A549 (cell line): ENCODE data around the gene RRP7A. TPM values are rescaled to one million over a fixed set of nuclear protein-coding genes. Genes with fewer than 3 reads are reported as not detected.

Experiments used
- ATAC-seq, 2 experiments: fragments of 200-7000 bp in 1 of 2; fragments of >200 bp in 1 of 2; cut with Nextera tagmentation in 1 of 2; cut with Tn5 transposase in 1 of 2; 3 replicates each; pipeline versions ENCODE4 v1.8.0 to v1.9.1; 2018 to 2020; ENCODE audit warnings: mild to moderate bottlenecking in 1 of 2, moderate library complexity in 1 of 2
- CTCF ChIA-PET: fragments of 300-600 bp; sonication (Branson Sonifier 250); formaldehyde crosslinking; extraction: SDS; loops from one replicate; lab custom pipeline; 2021; ENCODE audit warnings: antibody characterized with exemption, inconsistent platforms; lab: Yijun Ruan, JAX
- POLR2A ChIA-PET: fragments of 350-600 bp; formaldehyde crosslinking; extraction: SDS; loops from one replicate; lab custom pipeline; 2021; ENCODE audit warnings: antibody characterized with exemption, inconsistent platforms; lab: Yijun Ruan, JAX
- DNase-seq, 2 experiments: peaks; one replicate each; pipeline versions ENCODE4 v3.0.0 to v3.0.0-alpha.2; 2011 to 2016; ENCODE audit warnings: low read depth in 1 of 2, low spot score in 1 of 2
- FAIRE-seq: peaks from 2 replicates; lab custom pipeline; 2011; peaks lifted over from hg19 to GRCh38; lab: Jason Lieb, UNC
- H3K27ac ChIP-seq, 2 experiments: fragments of >200 bp; sonication (Bioruptor Twin); formaldehyde crosslinking; 3 replicates each; pipeline ENCODE4 v1.5.1; 2016 to 2017
- H3K4me1 ChIP-seq: fragments of >200 bp; sonication (Bioruptor Twin); formaldehyde crosslinking; 3 replicates; pipeline ENCODE4 v1.6.1; 2016
- H3K4me2 ChIP-seq: fragments of >200 bp; sonication (Bioruptor Twin); formaldehyde crosslinking; 3 replicates; pipeline ENCODE4 v1.6.1; 2016
- H3K4me3 ChIP-seq: fragments of >200 bp; sonication (Bioruptor Twin); formaldehyde crosslinking; 3 replicates; pipeline ENCODE4 v1.5.1; 2016
- H3K9me3 ChIP-seq: fragments of >200 bp; sonication (Bioruptor Twin); formaldehyde crosslinking; 3 replicates; pipeline ENCODE4 v1.6.1; 2016
- BCL3 ChIP-seq: fragments of >200 bp; sonication (Bioruptor Twin); formaldehyde crosslinking; IDR thresholded peaks from 3 replicates; pipeline ENCODE4 v1.6.1; 2016
- BHLHE40 ChIP-seq: IDR thresholded peaks from 2 replicates; pipeline ENCODE4 v1.6.1; 2012; ENCODE audit warnings: low read depth, low read length, inconsistent platforms
- CTCF ChIP-seq: fragments of >200 bp; sonication (Bioruptor Twin); formaldehyde crosslinking; IDR thresholded peaks from 3 replicates; pipeline ENCODE4 v1.5.1; 2016
- EHMT2 ChIP-seq: fragments of 200-600 bp; sonication (generic); IDR thresholded peaks from 2 replicates; pipeline ENCODE4 v1.6.1; 2016; ENCODE audit warnings: antibody characterized with exemption, low read depth, mild to moderate bottlenecking, moderate library complexity
- FOSB ChIP-seq: fragments of 250-450 bp; sonication (Bioruptor Pico); IDR thresholded peaks from 2 replicates; pipeline ENCODE4 v1.5.0; 2020; ENCODE audit warnings: mild to moderate bottlenecking, moderate library complexity
- HES2 ChIP-seq: fragments of >200 bp; sonication (Bioruptor Twin); formaldehyde crosslinking; IDR thresholded peaks from 2 replicates; pipeline ENCODE4 v1.6.1; 2016
- HEYL ChIP-seq: fragments of 250-450 bp; sonication (Bioruptor Pico); IDR thresholded peaks from 2 replicates; pipeline ENCODE4 v1.8.0; 2021; ENCODE audit warnings: mild to moderate bottlenecking, moderate library complexity
- JUNB ChIP-seq: fragments of >200 bp; sonication (Bioruptor Twin); formaldehyde crosslinking; IDR thresholded peaks from 2 replicates; pipeline ENCODE4 v1.6.1; 2016
- KDM1A ChIP-seq: fragments of 200-600 bp; sonication (generic); IDR thresholded peaks from 2 replicates; pipeline ENCODE4 v1.6.1; 2016; ENCODE audit warnings: low read depth, mild to moderate bottlenecking
- KDM5A ChIP-seq: fragments of 200-600 bp; sonication (generic); IDR thresholded peaks from 2 replicates; pipeline ENCODE4 v1.6.1; 2016; ENCODE audit warnings: antibody characterized with exemption, mild to moderate bottlenecking
- MAFK ChIP-seq: fragments of 450-650 bp; IDR thresholded peaks from 2 replicates; pipeline ENCODE4 v1.6.1; 2014; ENCODE audit not compliant: partially characterized antibody
- MYC ChIP-seq: IDR thresholded peaks from 2 replicates; pipeline ENCODE4 v1.6.1; 2012; ENCODE audit warnings: mild to moderate bottlenecking, inconsistent platforms, low read length, improper control_type of control experiment, borderline replicate concordance
- NFE2L2 ChIP-seq: fragments of 150-350 bp; conservative IDR thresholded peaks from 2 replicates; pipeline ENCODE4 v1.6.1; 2014; ENCODE audit warnings: low read length
- POLR2A ChIP-seq: IDR thresholded peaks from 2 replicates; pipeline ENCODE4 v1.6.1; 2012; ENCODE audit warnings: mild to moderate bottlenecking, low read length
- RAD21 ChIP-seq, 2 experiments: fragments of >200 bp in 1 of 2; sonication (Bioruptor Twin) in 1 of 2; formaldehyde crosslinking in 1 of 2; IDR thresholded peaks in 1 of 2; conservative IDR thresholded peaks in 1 of 2; 2 replicates in 1 of 2; 3 replicates in 1 of 2; pipeline ENCODE4 v1.6.1; 2012 to 2018; ENCODE audit warnings: inconsistent platforms in 1 of 2
- RCOR1 ChIP-seq: fragments of 150-350 bp; IDR thresholded peaks from 2 replicates; pipeline ENCODE4 v1.6.1; 2014; ENCODE audit warnings: antibody characterized with exemption, low read length, low read depth
- REST ChIP-seq: fragments of 200-600 bp; sonication (generic); IDR thresholded peaks from 2 replicates; pipeline ENCODE4 v1.6.1; 2016; ENCODE audit warnings: antibody characterized with exemption, mild to moderate bottlenecking, moderate library complexity
- RNF2 ChIP-seq: fragments of 200-600 bp; sonication (generic); IDR thresholded peaks from 2 replicates; pipeline ENCODE4 v1.6.1; 2016; ENCODE audit warnings: low read depth, mild to moderate bottlenecking, antibody characterized with exemption, moderate library complexity, borderline replicate concordance
- TFCP2L1 ChIP-seq: fragments of 250-450 bp; sonication (Bioruptor Pico); IDR thresholded peaks from 2 replicates; pipeline ENCODE4 v1.5.0; 2021; ENCODE audit warnings: mild to moderate bottlenecking
- USF2 ChIP-seq: fragments of 450-650 bp; IDR thresholded peaks from 2 replicates; pipeline ENCODE4 v1.6.1; 2014; ENCODE audit warnings: antibody characterized with exemption
- WGBS: methylation state at CpG from one replicate; pipeline ENCODE4 v1.1.6; 2017; ENCODE audit errors: missing lambda C conversion rate; 5-methylcytosine and 5-hydroxymethylcytosine counted together
- polyA plus RNA-seq, 4 experiments: library from polyadenylated mRNA; depleted of rRNA in 3 of 4; stranded (reverse); fragments of >200 nt; fragmentation: RNase III in 1 of 4; extraction: RNeasy Plus Mini Kit Qiagen cat#74134 plus additional on column Dnase treatment in 1 of 4; gene quantifications; 2 replicates in 3 of 4; 3 replicates in 1 of 4; pipeline ENCODE4 v1.2.3, GENCODE V29; 2011 to 2017

The RRP7A gene
- polyA plus RNA-seq, 2 of the 4 experiments (the other 2 are of a cell fraction): 26.5 to 37.1 TPM

- TF ChIP-seq CTCF (no peak), BHLHE40 (no peak), USF2 (no peak)
- TF ChIP-seq, all 56 proteins: peak for 0
Measured at GRCh38 chr22:42561856-42562255, 42.3 kb upstream of the RRP7A start (continued).

DNA sequence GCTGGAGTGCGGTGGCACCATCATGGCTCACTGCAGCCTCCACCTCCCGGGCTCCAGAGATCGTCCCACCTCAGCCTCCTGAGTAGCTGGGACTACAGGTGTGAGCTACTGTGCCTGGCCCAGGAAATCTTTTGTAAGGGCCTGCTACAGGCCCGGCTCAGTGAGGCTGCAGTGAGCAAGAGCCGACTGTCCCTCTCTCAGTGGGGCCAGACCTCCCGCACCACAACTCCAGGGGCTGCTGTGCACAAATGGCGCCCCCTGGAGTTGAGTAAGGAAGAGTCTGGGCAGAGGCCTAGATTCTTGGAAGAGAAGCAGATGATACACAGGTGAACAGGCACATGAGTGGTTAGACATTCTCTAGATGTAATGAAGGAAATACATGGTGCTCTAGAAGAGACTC lies 41.2 kb upstream of the RRP7A start:
- Histone ChIP-seq H3K27ac (no peak overlapping the region), H3K4me2 (no peak overlapping the region), H3K9me3 (no peaks in the 10 kb centered on the region), H3K4me1 (no peaks in the 10 kb centered on the region), H3K4me3 (no peak overlapping the region)
- ChIA-PET POLR2A (no interaction called here), CTCF (interaction anchor here (0.6 to 1.4 kb wide), 5 partner anchors 8 to 42 kb away, joined by 3 read pairs; no protein-coding TSS in a partner anchor)
- 79% methylated on average over 4 of the region's 7 CpGs for whole genome bisulfite sequencing
- FAIRE-seq: no peak
- TF ChIP-seq REST: no peak
- no peak for TF ChIP-seq FOSB (CRISPR knock-in tag)
- no peak for TF ChIP-seq EHMT2
- peak in 1 of 2 experiments; percentile 18; a peak in 1 of 5 replicates for TF ChIP-seq RAD21 (conservative IDR thresholded peaks at IDR 0.05 in 1 of 2, IDR thresholded peaks at IDR 0.05 in 1 of 2)
- TF ChIP-seq CTCF: 0 out of 3 replicates have a peak, but pooled peaks have one; percentile 19
- ATAC-seq: peak in 1 of 2 experiments; percentile 65; a peak in 3 of 6 replicates
- DNase-seq: peak in 1 of 2 experiments; percentile 26

- ChIA-PET CTCF (interaction anchor here (0.5 to 1.4 kb wide), 4 partner anchors 14 to 616 kb away, joined by 3 read pairs; no protein-coding TSS in a partner anchor), POLR2A (no interaction called here)
- Histone ChIP-seq H3K27ac (no peak overlapping the region), H3K4me2 (no peak overlapping the region), H3K4me3 (no peak overlapping the region), H3K9me3 (no peaks in the 10 kb centered on the region), H3K4me1 (no peaks in the 10 kb centered on the region)
- FAIRE-seq: no peak
- ATAC-seq: no peak
- no peak for DNase-seq
- 83% methylated on average over 8 of the region's 8 CpGs for WGBS
- TF ChIP-seq NFE2L2: no peak
- TF ChIP-seq TFCP2L1 (CRISPR knock-in tag): no peak
- no peak for TF ChIP-seq BCL3
- TF ChIP-seq REST: no peak
- no peak for TF ChIP-seq BHLHE40
- TF ChIP-seq MYC: no peak
- no peak for TF ChIP-seq POLR2A
- no peak for TF ChIP-seq RCOR1
- no peak for TF ChIP-seq MAFK
- no peak for TF ChIP-seq RNF2
- TF ChIP-seq JUNB: no peak
- no peak for TF ChIP-seq HEYL
- no peak for TF ChIP-seq KDM5A
- no peak for TF ChIP-seq HES2
- no peak for TF ChIP-seq KDM1A
- TF ChIP-seq FOSB (CRISPR knock-in tag): no peak
Measured at GRCh38 chr22:42560381-42560780, 40.8 kb upstream of the RRP7A start.
